Neural progenitor cell (in vitro differentiated cells): Measurements from ENCODE around the gene CAPN11. TPM values are rescaled to one million over a fixed set of nuclear protein-coding genes. Genes with fewer than 3 reads are reported as not detected.

Experiments used
- DNase-seq: peaks from one replicate; pipeline ENCODE4 v3.0.0-alpha.2; 2016; ENCODE audit warnings: low spot score
- H2AFZ ChIP-seq: fragments of 200-600 bp; sonication (generic); replicated peaks from 2 replicates; pipeline ENCODE4 v1.6.1; 2016; ENCODE audit warnings: antibody characterized with exemption
- H3F3A ChIP-seq: fragments of 200-600 bp; sonication (generic); 2 replicates; pipeline ENCODE4 v1.6.1; 2016; ENCODE audit warnings: antibody characterized with exemption, low read depth
- H3K27ac ChIP-seq: fragments of 200-600 bp; sonication (generic); 2 replicates; pipeline ENCODE4 v1.5.1; 2016; ENCODE audit warnings: mild to moderate bottlenecking
- H3K27me3 ChIP-seq: fragments of 200-600 bp; sonication (generic); 2 replicates; pipeline ENCODE4 v1.6.1; 2016; ENCODE audit warnings: mild to moderate bottlenecking, moderate library complexity
- H3K36me3 ChIP-seq: fragments of 200-600 bp; sonication (generic); 2 replicates; pipeline ENCODE4 v1.5.1; 2016
- H3K4me1 ChIP-seq: fragments of 200-600 bp; sonication (generic); 2 replicates; pipeline ENCODE4 v1.6.1; 2016; ENCODE audit warnings: mixed run types
- H3K4me2 ChIP-seq: fragments of 200-600 bp; sonication (generic); 2 replicates; pipeline ENCODE4 v1.6.1; 2016
- H3K4me3 ChIP-seq: fragments of 200-600 bp; sonication (generic); 2 replicates; pipeline ENCODE4 v1.5.1; 2016
- H3K79me2 ChIP-seq: fragments of 200-600 bp; sonication (generic); 2 replicates; pipeline ENCODE4 v1.6.1; 2016; ENCODE audit warnings: low read depth
- H3K9ac ChIP-seq: fragments of 200-600 bp; sonication (generic); 2 replicates; pipeline ENCODE4 v1.6.1; 2016
- H3K9me3 ChIP-seq: fragments of 200-600 bp; sonication (generic); 2 replicates; pipeline ENCODE4 v1.5.1; 2016; ENCODE audit warnings: low read depth
- H4K20me1 ChIP-seq: fragments of 200-600 bp; sonication (generic); 2 replicates; pipeline ENCODE4 v1.6.1; 2016; ENCODE audit warnings: low read depth
- H3K27ac Mint-ChIP-seq: 3 replicates; pipeline ENCODE4 v1.8.0; 2021; ENCODE audit warnings: mixed read lengths
- H3K27me3 Mint-ChIP-seq: 2 replicates; pipeline ENCODE4 v1.8.0; 2022; ENCODE audit warnings: low read depth, mild to moderate bottlenecking, inconsistent platforms, moderate library complexity, mixed read lengths; ENCODE audit not compliant: insufficient read depth
- H3K36me3 Mint-ChIP-seq: 3 replicates; pipeline ENCODE4 v1.8.0; 2021; ENCODE audit warnings: mixed read lengths
- H3K4me1 Mint-ChIP-seq: 3 replicates; pipeline ENCODE4 v1.8.0; 2021; ENCODE audit warnings: mixed read lengths
- H3K4me3 Mint-ChIP-seq: 3 replicates; pipeline ENCODE4 v1.8.0; 2021; ENCODE audit warnings: mild to moderate bottlenecking, moderate library complexity, mixed read lengths
- H3K9me3 Mint-ChIP-seq: 3 replicates; pipeline ENCODE4 v1.8.0; 2020; ENCODE audit warnings: mixed read lengths
- EZH2 ChIP-seq: fragments of 200-600 bp; sonication (generic); IDR thresholded peaks from 2 replicates; pipeline ENCODE4 v1.6.1; 2017; ENCODE audit warnings: antibody characterized with exemption, mild to moderate bottlenecking, moderate library complexity
- EZH2phosphoT487 ChIP-seq: fragments of 200-600 bp; sonication (generic); IDR thresholded peaks from 2 replicates; pipeline ENCODE4 v1.6.1; 2017; ENCODE audit warnings: antibody characterized with exemption
- total RNA-seq: library from RNA; depleted of rRNA; stranded (reverse); fragments of >200 nt; gene quantifications from 2 replicates; pipeline ENCODE4 v1.2.3, GENCODE V29; 2015; ENCODE audit warnings: low replicate concordance
- TF ChIP-seq, protein P1 (sequence below): fragments of 200-600 bp; sonication (generic); IDR thresholded peaks from 2 replicates; pipeline ENCODE4 v1.5.1; 2017; ENCODE audit warnings: antibody characterized with exemption, mild to moderate bottlenecking

The CAPN11 gene
- total RNA-seq, 1 donor from 2014 or later: 0.49 TPM

DNA sequence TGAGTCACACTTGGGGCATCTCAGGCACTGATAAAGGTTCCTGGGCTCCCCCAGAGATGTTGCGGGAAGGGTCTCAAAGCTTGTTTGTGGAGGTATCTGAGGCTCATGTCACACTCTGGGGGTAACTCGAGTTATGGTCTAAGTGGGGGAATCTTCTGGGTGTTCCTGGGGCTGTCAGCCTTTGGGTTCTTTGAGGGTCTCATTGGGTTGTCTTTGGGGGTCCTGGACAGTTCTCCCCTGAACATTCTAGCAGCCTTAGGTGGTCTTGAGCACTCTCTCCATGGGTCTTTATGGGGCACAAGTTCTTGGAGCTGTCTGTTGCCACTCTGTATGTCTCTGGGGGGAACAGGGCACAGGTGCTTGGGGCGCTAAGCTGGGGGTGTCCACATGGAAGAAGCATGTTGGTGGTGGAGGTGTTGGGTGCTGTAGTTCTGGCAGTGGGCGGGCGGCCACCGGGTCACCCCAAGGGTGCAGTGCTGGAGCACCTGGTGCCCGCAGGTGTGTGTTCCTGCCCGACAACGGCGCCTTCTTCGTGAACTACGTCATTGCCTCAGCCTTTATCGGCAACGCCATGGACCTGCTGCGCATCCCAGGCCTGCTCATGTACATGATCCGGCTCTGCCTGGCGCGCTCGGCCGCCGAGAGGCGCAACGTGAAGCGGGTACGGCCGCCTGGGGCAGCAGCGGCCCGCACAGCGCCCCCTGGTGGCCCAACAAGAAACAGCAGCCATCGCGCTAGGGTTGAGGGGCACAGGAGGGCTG is 7.1 kb upstream of the CAPN11 start:
- DNase-seq: peak; percentile 90
- Histone ChIP-seq H3K4me3 (no peak overlapping the region), H3K27me3 (no peaks in the 10 kb centered on the region), H3F3A (peaks cover 3% of the 10 kb centered on the region), H4K20me1 (no peaks in the 10 kb centered on the region), H3K9ac (no peak overlapping the region), H3K4me2 (no peak overlapping the region), H3K27ac (no peak overlapping the region), H2AFZ (no peak overlapping the region), H3K36me3 (no peaks in the 10 kb centered on the region), H3K9me3 (no peaks in the 10 kb centered on the region), H3K79me2 (no peaks in the 10 kb centered on the region), H3K4me1 (no peaks in the 10 kb centered on the region)
- peaks cover 4% of the 10 kb centered on the region for H3K4me1 Mint-ChIP-seq
- H3K27ac Mint-ChIP-seq: no peak overlapping the region
- TF ChIP-seq EZH2: no peak
- TF ChIP-seq, protein P1, sequence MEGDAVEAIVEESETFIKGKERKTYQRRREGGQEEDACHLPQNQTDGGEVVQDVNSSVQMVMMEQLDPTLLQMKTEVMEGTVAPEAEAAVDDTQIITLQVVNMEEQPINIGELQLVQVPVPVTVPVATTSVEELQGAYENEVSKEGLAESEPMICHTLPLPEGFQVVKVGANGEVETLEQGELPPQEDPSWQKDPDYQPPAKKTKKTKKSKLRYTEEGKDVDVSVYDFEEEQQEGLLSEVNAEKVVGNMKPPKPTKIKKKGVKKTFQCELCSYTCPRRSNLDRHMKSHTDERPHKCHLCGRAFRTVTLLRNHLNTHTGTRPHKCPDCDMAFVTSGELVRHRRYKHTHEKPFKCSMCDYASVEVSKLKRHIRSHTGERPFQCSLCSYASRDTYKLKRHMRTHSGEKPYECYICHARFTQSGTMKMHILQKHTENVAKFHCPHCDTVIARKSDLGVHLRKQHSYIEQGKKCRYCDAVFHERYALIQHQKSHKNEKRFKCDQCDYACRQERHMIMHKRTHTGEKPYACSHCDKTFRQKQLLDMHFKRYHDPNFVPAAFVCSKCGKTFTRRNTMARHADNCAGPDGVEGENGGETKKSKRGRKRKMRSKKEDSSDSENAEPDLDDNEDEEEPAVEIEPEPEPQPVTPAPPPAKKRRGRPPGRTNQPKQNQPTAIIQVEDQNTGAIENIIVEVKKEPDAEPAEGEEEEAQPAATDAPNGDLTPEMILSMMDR: peak; percentile 100
- H3K9me3 Mint-ChIP-seq: no peaks in the 10 kb centered on the region
- no peak overlapping the region for H3K4me3 Mint-ChIP-seq
- peaks cover 10% of the 10 kb centered on the region for H3K27me3 Mint-ChIP-seq
- peaks cover 21% of the 10 kb centered on the region for H3K36me3 Mint-ChIP-seq

DNA sequence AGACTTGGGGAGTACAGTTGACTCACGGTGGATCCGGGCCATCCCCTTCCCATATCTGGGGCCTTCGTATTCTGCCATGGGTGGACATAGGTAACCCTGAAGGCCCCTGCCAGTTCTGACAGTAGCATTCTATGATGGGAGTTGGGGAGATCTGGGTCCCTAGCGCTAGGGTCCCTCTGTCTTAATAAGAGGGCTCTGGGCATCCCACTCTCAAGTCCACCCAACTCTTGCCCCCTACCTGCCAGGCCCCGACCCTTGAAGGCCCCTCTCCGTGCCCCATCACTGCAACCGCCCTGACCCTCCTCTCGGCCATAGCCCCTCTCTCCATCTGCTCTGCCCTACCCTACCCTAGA is 6.5 kb upstream of the CAPN11 start:
- H3K4me1 ChIP-seq: no peaks in the 10 kb centered on the region
- no peaks in the 10 kb centered on the region for H4K20me1 ChIP-seq
- no peak overlapping the region for H2AFZ ChIP-seq
- no peak overlapping the region for H3K27ac ChIP-seq
- no peaks in the 10 kb centered on the region for H3K9me3 ChIP-seq
- H3K4me3 ChIP-seq: no peak overlapping the region
- Mint-ChIP-seq H3K9me3 (no peaks in the 10 kb centered on the region), H3K27me3 (peaks cover 10% of the 10 kb centered on the region), H3K27ac (no peak overlapping the region), H3K4me1 (peaks cover 5% of the 10 kb centered on the region), H3K4me3 (no peak overlapping the region), H3K36me3 (peaks cover 21% of the 10 kb centered on the region)
- H3K9ac ChIP-seq: no peak overlapping the region
- H3F3A ChIP-seq: peaks cover 3% of the 10 kb centered on the region
- no peaks in the 10 kb centered on the region for H3K27me3 ChIP-seq
- TF ChIP-seq EZH2 (no peak), EZH2phosphoT487 (no peak)
- DNase-seq: no peak
- H3K79me2 ChIP-seq: no peaks in the 10 kb centered on the region
- H3K36me3 ChIP-seq: no peaks in the 10 kb centered on the region
- H3K4me2 ChIP-seq: no peak overlapping the region

DNA sequence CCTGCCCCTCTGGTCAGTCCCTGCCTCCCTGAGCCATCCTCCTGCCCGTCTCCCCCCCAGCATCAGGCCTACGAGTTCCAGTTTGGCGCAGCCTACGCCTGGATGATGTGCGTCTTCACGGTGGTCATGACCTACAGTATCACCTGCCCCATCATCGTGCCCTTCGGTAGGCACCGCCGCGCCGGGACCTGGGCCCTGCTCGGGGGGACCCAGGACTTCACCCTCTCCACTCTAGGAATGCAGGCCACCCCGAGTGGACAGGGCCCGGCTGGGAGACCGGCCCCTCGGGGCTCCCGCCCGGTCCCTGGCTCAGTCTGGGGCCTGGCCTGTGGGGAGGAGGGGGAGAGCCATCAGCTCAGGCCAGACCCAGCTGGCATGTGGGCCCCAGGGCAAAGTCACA is 6.1 kb upstream of the CAPN11 start:
- H3K36me3 ChIP-seq: no peaks in the 10 kb centered on the region

DNA sequence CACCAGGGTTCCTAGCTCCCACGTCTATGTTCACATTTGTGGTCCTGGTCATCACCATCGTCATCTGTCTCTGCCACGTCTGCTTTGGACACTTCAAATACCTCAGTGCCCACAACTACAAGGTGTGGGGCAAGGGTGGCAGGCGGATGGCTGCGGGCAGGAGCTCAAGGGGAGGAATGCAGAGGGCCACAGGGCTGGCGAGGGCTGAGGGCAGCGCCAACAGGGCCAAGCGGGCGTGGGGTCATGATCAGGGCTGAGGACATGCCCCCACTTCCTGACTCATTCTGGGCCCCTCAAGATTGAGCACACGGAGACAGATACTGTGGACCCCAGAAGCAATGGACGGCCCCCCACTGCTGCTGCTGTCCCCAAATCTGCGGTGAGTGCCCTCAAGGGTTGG is 4.6 kb upstream of the CAPN11 start:
- no peak overlapping the region for H3K27ac Mint-ChIP-seq
- Histone ChIP-seq H3K9me3 (no peaks in the 10 kb centered on the region), H3F3A (peaks cover 3% of the 10 kb centered on the region), H3K27me3 (no peaks in the 10 kb centered on the region), H3K27ac (no peak overlapping the region), H3K4me3 (no peak overlapping the region), H3K79me2 (no peaks in the 10 kb centered on the region), H2AFZ (no peak overlapping the region), H4K20me1 (no peaks in the 10 kb centered on the region), H3K4me1 (no peaks in the 10 kb centered on the region), H3K36me3 (no peaks in the 10 kb centered on the region), H3K4me2 (no peak overlapping the region), H3K9ac (no peak overlapping the region)
- peaks cover 16% of the 10 kb centered on the region for H3K36me3 Mint-ChIP-seq
- no peak overlapping the region for H3K4me3 Mint-ChIP-seq
- no peaks in the 10 kb centered on the region for H3K9me3 Mint-ChIP-seq
- H3K27me3 Mint-ChIP-seq: peaks cover 10% of the 10 kb centered on the region
- H3K4me1 Mint-ChIP-seq: peaks cover 7% of the 10 kb centered on the region
- TF ChIP-seq, protein P1: no peak
- TF ChIP-seq EZH2: no peak
- no peak for TF ChIP-seq EZH2phosphoT487
- no peak for DNase-seq

More for the DNA sequence above, 6.1 kb upstream of the CAPN11 start:
- no peak overlapping the region for H3K4me3 Mint-ChIP-seq
- H3K36me3 Mint-ChIP-seq: peaks cover 21% of the 10 kb centered on the region
- H3F3A ChIP-seq: peaks cover 3% of the 10 kb centered on the region
- peaks cover 7% of the 10 kb centered on the region for H3K4me1 Mint-ChIP-seq
- H4K20me1 ChIP-seq: no peaks in the 10 kb centered on the region
- no peak overlapping the region for H3K27ac Mint-ChIP-seq
- H3K9me3 ChIP-seq: no peaks in the 10 kb centered on the region
- H3K4me3 ChIP-seq: no peak overlapping the region
- no peaks in the 10 kb centered on the region for H3K4me1 ChIP-seq
- no peak overlapping the region for H2AFZ ChIP-seq
- H3K79me2 ChIP-seq: no peaks in the 10 kb centered on the region
- TF ChIP-seq EZH2phosphoT487: no peak
- no peak for TF ChIP-seq EZH2
- TF ChIP-seq, protein P1: no peak
- DNase-seq: no peak
- no peak overlapping the region for H3K9ac ChIP-seq
- H3K27me3 ChIP-seq: no peaks in the 10 kb centered on the region
- no peak overlapping the region for H3K4me2 ChIP-seq
- no peaks in the 10 kb centered on the region for H3K9me3 Mint-ChIP-seq
- H3K27ac ChIP-seq: no peak overlapping the region
- peaks cover 10% of the 10 kb centered on the region for H3K27me3 Mint-ChIP-seq
